GM12864 (cell line): ENCODE results near the gene RCVRN.

Experiments
- DNase-seq: peaks from one replicate; pipeline ENCODE4 v3.0.0-alpha.2; 2011; ENCODE audit warnings: low read depth
- H3K4me3 ChIP-seq: 2 replicates; pipeline ENCODE4 v1.5.1; 2011; ENCODE audit warnings: mild to moderate bottlenecking, low read depth, low read length, control low read depth
- TF ChIP-seq, protein P1 (sequence below): IDR thresholded peaks from 2 replicates; pipeline ENCODE4 v1.5.1; 2011; ENCODE audit warnings: low read depth, mild to moderate bottlenecking, moderate library complexity, low read length, control low read depth, inconsistent platforms; ENCODE audit errors: missing control alignments

The RCVRN gene

DNA sequence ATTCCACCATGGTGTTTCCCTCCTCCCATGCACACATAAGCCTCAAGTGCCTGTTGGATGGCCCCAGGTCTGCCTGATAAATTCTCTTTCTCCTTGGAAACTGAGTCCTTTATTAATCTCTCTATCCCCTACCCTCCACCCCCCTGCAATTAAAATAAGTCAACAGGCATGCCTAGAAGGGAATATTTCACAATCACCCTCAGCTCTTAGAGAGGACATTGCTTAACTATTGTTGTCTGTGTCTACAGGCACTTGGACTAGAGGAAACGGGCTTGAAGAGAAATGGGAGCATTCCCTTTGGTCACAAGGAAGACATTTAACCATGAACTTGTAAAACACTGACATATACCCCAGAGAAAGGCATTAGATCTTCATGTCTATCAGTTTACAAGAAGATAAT, 39.5 kb downstream of the RCVRN start:
- H3K4me3 ChIP-seq = no peak overlapping the region
- TF ChIP-seq, protein P1, sequence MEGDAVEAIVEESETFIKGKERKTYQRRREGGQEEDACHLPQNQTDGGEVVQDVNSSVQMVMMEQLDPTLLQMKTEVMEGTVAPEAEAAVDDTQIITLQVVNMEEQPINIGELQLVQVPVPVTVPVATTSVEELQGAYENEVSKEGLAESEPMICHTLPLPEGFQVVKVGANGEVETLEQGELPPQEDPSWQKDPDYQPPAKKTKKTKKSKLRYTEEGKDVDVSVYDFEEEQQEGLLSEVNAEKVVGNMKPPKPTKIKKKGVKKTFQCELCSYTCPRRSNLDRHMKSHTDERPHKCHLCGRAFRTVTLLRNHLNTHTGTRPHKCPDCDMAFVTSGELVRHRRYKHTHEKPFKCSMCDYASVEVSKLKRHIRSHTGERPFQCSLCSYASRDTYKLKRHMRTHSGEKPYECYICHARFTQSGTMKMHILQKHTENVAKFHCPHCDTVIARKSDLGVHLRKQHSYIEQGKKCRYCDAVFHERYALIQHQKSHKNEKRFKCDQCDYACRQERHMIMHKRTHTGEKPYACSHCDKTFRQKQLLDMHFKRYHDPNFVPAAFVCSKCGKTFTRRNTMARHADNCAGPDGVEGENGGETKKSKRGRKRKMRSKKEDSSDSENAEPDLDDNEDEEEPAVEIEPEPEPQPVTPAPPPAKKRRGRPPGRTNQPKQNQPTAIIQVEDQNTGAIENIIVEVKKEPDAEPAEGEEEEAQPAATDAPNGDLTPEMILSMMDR = no peak
- no peak for DNase-seq

DNA sequence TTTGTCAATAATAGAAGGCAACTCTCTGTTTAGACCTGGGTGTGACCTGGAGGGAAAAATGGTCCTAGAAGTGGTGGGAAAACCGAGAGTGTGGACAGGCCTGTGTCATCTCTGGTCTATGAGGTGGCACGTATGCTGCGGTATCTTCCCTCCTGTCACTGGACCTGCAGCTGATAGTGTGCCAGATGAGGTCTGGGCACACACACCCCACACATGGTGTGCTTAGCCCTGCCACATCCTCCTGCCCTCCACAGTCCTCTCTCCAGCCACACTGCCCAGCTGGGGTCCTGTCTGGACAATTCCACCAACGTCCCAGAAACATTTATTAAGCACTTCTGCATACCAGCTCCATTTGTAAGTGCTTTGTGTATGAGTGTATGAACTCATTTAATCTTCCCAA, 42.1 kb downstream of the RCVRN start:
- TF ChIP-seq, protein P1 = no peak
- no peak overlapping the region for H3K4me3 ChIP-seq
- DNase-seq = no peak

GRCh38 chr17:9862220-9862619, 42.9 kb downstream of the RCVRN start:
- H3K4me3 ChIP-seq = no peak overlapping the region
- DNase-seq = no peak
- TF ChIP-seq, protein P1 = no peak

- TF ChIP-seq, protein P1 = no peak
- no peak overlapping the region for H3K4me3 ChIP-seq
- no peak for DNase-seq
Observed at GRCh38 chr17:9860851-9861250, 44.2 kb downstream of the RCVRN start.

DNA sequence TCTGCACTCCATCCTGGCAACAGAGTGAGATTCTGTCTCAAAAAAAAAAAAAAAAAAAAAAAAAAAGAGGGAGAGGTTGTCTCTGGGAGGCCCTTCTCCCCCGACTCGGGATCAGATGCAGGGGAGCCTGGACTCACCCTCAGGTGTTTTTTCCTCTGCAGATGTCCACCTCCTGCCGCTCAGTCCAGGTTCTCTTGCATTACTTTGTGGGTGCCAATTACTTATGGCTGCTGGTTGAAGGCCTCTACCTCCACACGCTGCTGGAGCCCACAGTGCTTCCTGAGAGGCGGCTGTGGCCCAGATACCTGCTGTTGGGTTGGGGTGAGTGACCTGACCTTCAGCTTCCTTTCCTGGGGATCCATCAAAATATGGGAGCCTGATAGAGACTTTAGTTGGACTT, 45.3 kb downstream of the RCVRN start:
- no peak overlapping the region for H3K4me3 ChIP-seq
- DNase-seq = no peak
- TF ChIP-seq, protein P1 = no peak

DNA sequence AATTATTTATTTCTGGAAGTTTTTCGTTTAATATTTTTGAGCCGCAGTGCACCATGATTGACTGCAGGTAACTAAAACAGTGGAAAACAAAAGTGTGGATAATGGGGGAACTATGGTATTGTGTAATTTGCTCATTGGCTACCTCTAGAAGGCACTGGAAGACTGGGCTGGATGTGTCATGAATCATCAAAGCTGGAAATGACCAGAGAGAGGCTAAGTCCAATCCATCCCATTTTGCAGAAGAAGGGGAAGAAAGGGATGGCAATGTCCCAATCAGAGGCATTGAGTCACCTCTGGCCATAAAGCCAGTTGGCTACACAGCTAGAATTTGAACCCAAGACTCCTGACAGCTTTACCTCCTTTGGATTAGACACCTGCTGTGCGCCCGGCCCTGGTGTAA, 50.0 kb downstream of the RCVRN start:
- TF ChIP-seq, protein P1 = no peak
- no peak overlapping the region for H3K4me3 ChIP-seq
- no peak for DNase-seq

DNA sequence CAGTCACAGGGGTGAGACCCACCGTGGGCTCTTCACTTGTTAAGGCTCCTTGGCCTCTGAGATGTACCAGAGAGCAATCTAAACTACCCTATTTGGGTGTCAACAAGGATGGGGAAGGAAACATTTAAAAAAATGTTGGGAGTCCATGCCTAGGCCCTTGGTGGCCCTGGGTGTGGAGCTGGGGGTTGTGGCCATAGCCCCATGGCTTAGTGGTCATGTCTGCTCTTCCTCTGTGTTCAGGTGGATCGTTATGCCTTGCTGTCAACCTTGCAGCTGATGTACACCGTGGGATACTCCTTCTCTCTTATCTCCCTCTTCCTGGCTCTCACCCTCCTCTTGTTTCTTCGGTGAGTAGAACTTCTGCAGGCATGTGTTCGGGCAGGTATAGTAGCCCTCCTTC, 50.8 kb downstream of the RCVRN start:
- TF ChIP-seq, protein P1 = no peak
- no peak overlapping the region for H3K4me3 ChIP-seq
- no peak for DNase-seq
